ENCODE data around the gene ELP4. TPM values are rescaled to one million over a fixed set of nuclear protein-coding genes. Genes with fewer than 3 reads are reported as not detected.
"Not testable (repeated sequence)": the region's sequence is repeated elsewhere in the genome, so short reads cannot be mapped to it uniquely, and the experiment has no call there.

Gene ELP4
- total and polyA plus RNA-seq, 12 donors = 10.5 to 30.4 (median 18.0) TPM

DNA sequence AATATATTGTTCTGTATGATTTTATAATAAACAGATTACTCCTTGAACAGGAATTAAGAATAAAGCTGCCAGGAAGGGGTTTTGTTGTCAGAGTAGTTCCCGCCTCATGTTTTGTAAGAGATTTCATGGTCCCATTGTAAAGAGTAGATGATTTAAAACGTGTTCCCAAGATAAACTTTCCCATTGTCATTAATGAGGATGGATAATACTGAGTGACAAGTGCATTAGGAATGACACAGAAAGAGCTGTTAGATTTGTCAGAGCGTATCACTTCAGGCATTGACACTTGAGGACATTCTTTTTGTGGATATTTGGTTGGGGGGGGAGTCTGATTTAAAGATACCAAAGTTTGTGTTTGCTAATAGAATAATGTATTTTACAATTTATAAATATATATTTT lies 154.6 kb downstream of the ELP4 start:
- WGBS, 4 donors = 84 to 90% (median 86%) methylated on average over 3 of the region's 3 CpGs
- no peak for DNase-seq
- H3K9me3 ChIP-seq (replicated peaks in 1 of 3) = no peaks in the 10 kb centered on the region
- intact Hi-C loops (cut with DNase I) = no loop called here
- H3K27ac ChIP-seq = no peak overlapping the region
- H3K4me1 ChIP-seq (replicated peaks in 1 of 2) = no peaks in the 10 kb centered on the region
- TF ChIP-seq POLR2A (IDR thresholded peaks at IDR 0.05) (no peak), CTCF (IDR thresholded peaks at IDR 0.05) (no peak)
- no peaks in the 10 kb centered on the region for H3K36me3 ChIP-seq (replicated peaks in 1 of 2)
- no peaks in the 10 kb centered on the region for H3K27me3 ChIP-seq
- no peak overlapping the region for H3K4me3 ChIP-seq

- no peaks in the 10 kb centered on the region for H3K36me3 ChIP-seq (replicated peaks in 1 of 2)
- H3K4me1 ChIP-seq (replicated peaks in 1 of 2) = no peaks in the 10 kb centered on the region
- 95 to 98% (median 97%) methylated on average over 3 of the region's 3 CpGs for WGBS, 4 donors
- no peaks in the 10 kb centered on the region for H3K27me3 ChIP-seq
- H3K4me3 ChIP-seq = no peak overlapping the region
- H3K27ac ChIP-seq = no peak overlapping the region
- no peak for DNase-seq
- TF ChIP-seq POLR2A (IDR thresholded peaks at IDR 0.05) (no peak), CTCF (IDR thresholded peaks at IDR 0.05) (no peak)
- intact Hi-C loops (cut with DNase I) = no loop called here
- no peaks in the 10 kb centered on the region for H3K9me3 ChIP-seq (replicated peaks in 1 of 3)
Measured at GRCh38 chr11:31664954-31665353, 155.4 kb downstream of the ELP4 start.

- no peaks in the 10 kb centered on the region for H3K4me1 ChIP-seq (replicated peaks in 1 of 2)
- intact Hi-C loops (cut with DNase I) = no loop called here
- peaks cover 0 to 4% of the 10 kb centered on the region in 2 donors for H3K36me3 ChIP-seq (replicated peaks in 1 of 2)
- 76 to 83% (median 78%) methylated on average over 2 of the region's 2 CpGs for WGBS, 4 donors
- no peak overlapping the region for H3K4me3 ChIP-seq
- DNase-seq = no peak
- TF ChIP-seq POLR2A (IDR thresholded peaks at IDR 0.05) = no peak
- TF ChIP-seq CTCF (IDR thresholded peaks at IDR 0.05) = no peak
- H3K27ac ChIP-seq = no peak overlapping the region
- no peaks in the 10 kb centered on the region for H3K27me3 ChIP-seq
- H3K9me3 ChIP-seq (replicated peaks in 1 of 3) = no peaks in the 10 kb centered on the region
Measured at GRCh38 chr11:31671681-31672080, 162.1 kb downstream of the ELP4 start.

- H3K27me3 ChIP-seq; H3K9me3 ChIP-seq (replicated peaks in 1 of 3); H3K27ac ChIP-seq; H3K4me3 ChIP-seq; intact Hi-C loops (cut with DNase I); DNase-seq; H3K4me1 ChIP-seq (replicated peaks in 1 of 2); H3K36me3 ChIP-seq (replicated peaks in 1 of 2): not testable (repeated sequence)
- WGBS, 4 donors = 89 to 98% (median 95%) methylated on average over 3 of the region's 3 CpGs
Measured at GRCh38 chr11:31673108-31673507, 163.5 kb downstream of the ELP4 start.

GRCh38 chr11:31676280-31676982 lies 166.9 kb downstream of the ELP4 start:
- H3K4me1 ChIP-seq (replicated peaks in 1 of 2) = no peaks in the 10 kb centered on the region
- 87 to 97% (median 92%) methylated on average over 1 of the region's 1 CpG for WGBS, 4 donors
- intact Hi-C loops (cut with DNase I) = no loop called here
- DNase-seq = no peak
- H3K9me3 ChIP-seq (replicated peaks in 1 of 3) = no peaks in the 10 kb centered on the region
- H3K36me3 ChIP-seq (replicated peaks in 1 of 2) = peaks cover 0 to 1% of the 10 kb centered on the region in 2 donors
- TF ChIP-seq CTCF (IDR thresholded peaks at IDR 0.05) (no peak), POLR2A (IDR thresholded peaks at IDR 0.05) (no peak)
- no peaks in the 10 kb centered on the region for H3K27me3 ChIP-seq
- H3K4me3 ChIP-seq = no peak overlapping the region
- no peak overlapping the region for H3K27ac ChIP-seq
